Central memory CD8-positive, alpha-beta T cell (primary cell): ENCODE data around the gene ALAS1.
A peak's percentile ranks its signal among the peaks of the same experiment; 100 is the strongest.

Experiments
- ATAC-seq: fragments of 150-1000 bp; cut with Tn5 transposase; replicated peaks from 2 replicates; pipeline ENCODE4 v1.10.0; 2022; ENCODE audit warnings: mild to moderate bottlenecking, moderate FRiP score, moderate number of reproducible peaks; ENCODE audit not compliant: poor library complexity, severe bottlenecking; ENCODE audit errors: extremely low read depth
- DNase-seq, 2 donors: peaks; one replicate each; pipeline ENCODE4 v3.0.0; 2021; ENCODE audit warnings: low spot score in 2 of 2
- H3K27ac Mint-ChIP-seq: one replicate; pipeline ENCODE4 v1.8.0; 2022; ENCODE audit warnings: low read depth, mild to moderate bottlenecking, moderate library complexity, mixed read lengths
- H3K27me3 Mint-ChIP-seq: one replicate; pipeline ENCODE4 v1.8.0; 2022; ENCODE audit warnings: mixed read lengths
- H3K36me3 Mint-ChIP-seq: one replicate; pipeline ENCODE4 v1.8.0; 2022; ENCODE audit warnings: mild to moderate bottlenecking, moderate library complexity, mixed read lengths; ENCODE audit not compliant: insufficient read depth
- H3K4me1 Mint-ChIP-seq: one replicate; pipeline ENCODE4 v1.8.0; 2022; ENCODE audit warnings: mixed read lengths
- H3K4me3 Mint-ChIP-seq: one replicate; pipeline ENCODE4 v1.8.0; 2022; ENCODE audit warnings: mild to moderate bottlenecking, moderate library complexity, mixed read lengths
- H3K9me3 Mint-ChIP-seq: one replicate; pipeline ENCODE4 v1.8.0; 2022; ENCODE audit warnings: mixed read lengths

Gene ALAS1

GRCh38 chr3:52210550-52211046 lies 12.6 kb downstream of the ALAS1 start:
- DNase-seq (no peak), ATAC-seq (no peak)
- Mint-ChIP-seq H3K27ac (no peak overlapping the region), H3K27me3 (no peaks in the 10 kb centered on the region), H3K36me3 (peaks cover 70% of the 10 kb centered on the region), H3K9me3 (no peaks in the 10 kb centered on the region), H3K4me3 (no peak overlapping the region), H3K4me1 (peaks cover 9% of the 10 kb centered on the region)

GRCh38 chr3:52211268-52211891 lies 13.4 kb downstream of the ALAS1 start:
- ATAC-seq (no peak), DNase-seq (no peak)
- H3K36me3 Mint-ChIP-seq: peaks cover 63% of the 10 kb centered on the region
- H3K4me1 Mint-ChIP-seq: peaks cover 11% of the 10 kb centered on the region
- H3K27me3 Mint-ChIP-seq: no peaks in the 10 kb centered on the region
- no peaks in the 10 kb centered on the region for H3K9me3 Mint-ChIP-seq
- no peak overlapping the region for H3K4me3 Mint-ChIP-seq
- no peak overlapping the region for H3K27ac Mint-ChIP-seq

DNA sequence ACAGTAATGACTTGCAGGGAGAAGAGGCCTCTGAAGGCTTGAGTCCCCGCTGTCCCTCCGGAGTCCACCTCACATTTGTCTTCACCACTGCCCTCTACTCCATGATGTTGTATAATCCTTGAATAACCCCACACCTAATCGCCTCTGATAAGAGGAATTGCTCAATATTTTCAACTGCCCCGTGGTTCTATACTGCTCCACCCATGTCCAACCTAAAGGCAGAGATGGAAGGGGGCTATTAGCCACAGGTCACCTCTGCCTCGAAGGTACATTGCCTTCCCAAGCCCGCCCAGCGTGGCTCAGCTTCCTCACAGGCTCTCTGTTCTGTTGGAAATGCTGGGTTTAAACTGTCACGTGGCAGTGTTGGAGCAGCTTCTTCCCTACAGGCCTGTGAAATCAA lies 15.0 kb downstream of the ALAS1 start:
- no peaks in the 10 kb centered on the region for H3K9me3 Mint-ChIP-seq
- peaks cover 48% of the 10 kb centered on the region for H3K36me3 Mint-ChIP-seq
- H3K4me1 Mint-ChIP-seq: peaks cover 28% of the 10 kb centered on the region
- no peaks in the 10 kb centered on the region for H3K27me3 Mint-ChIP-seq
- no peak for ATAC-seq
- H3K4me3 Mint-ChIP-seq: no peak overlapping the region
- DNase-seq: no peak
- no peak overlapping the region for H3K27ac Mint-ChIP-seq

DNA sequence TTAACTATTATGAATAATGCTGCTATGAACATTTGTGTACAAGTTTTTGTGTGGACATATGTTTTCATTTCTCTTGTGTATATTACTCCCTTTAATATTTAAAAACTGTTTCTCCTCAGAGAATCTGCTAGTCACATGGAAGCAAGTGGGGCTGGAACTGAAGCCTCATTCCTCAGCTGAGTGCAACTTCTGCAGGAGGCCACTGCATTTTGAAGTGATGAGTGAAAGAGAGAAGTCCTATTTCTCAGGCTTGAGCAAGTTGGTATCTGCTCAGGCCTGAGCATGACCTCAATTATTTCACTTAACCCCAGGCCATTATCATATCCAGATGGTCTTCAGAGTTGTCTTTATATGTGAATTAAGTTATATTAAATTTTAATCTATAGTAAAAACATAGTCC lies 15.9 kb downstream of the ALAS1 start:
- no peak overlapping the region for H3K4me3 Mint-ChIP-seq
- peaks cover 40% of the 10 kb centered on the region for H3K36me3 Mint-ChIP-seq

DNA sequence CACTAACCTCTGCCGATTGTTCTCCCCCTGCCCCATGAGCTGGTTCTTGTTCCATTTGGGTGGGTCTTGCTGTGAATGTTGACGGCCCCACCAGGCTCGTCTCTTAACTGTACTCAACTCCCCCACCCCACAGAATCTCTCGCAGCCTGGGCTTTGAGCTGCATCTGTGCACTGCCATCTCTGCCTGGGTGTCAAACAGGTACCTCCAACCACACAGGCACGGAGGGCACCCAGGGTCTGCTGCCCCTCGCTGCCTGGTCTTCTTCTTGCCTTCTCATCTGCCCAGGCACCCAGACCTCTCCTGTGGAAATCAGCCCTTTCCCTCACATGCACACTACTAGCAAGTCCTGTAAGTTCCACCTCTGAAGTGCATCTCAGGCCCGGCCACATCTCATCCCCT lies 17.4 kb downstream of the ALAS1 start:
- H3K4me3 Mint-ChIP-seq: no peak overlapping the region
- no peaks in the 10 kb centered on the region for H3K9me3 Mint-ChIP-seq
- no peak for ATAC-seq
- peaks cover 30% of the 10 kb centered on the region for H3K36me3 Mint-ChIP-seq
- no peaks in the 10 kb centered on the region for H3K27me3 Mint-ChIP-seq
- H3K4me1 Mint-ChIP-seq: peaks cover 51% of the 10 kb centered on the region
- no peak for DNase-seq
- H3K27ac Mint-ChIP-seq: peak overlapping the region; percentile 74

More for the DNA sequence above, 15.9 kb downstream of the ALAS1 start:
- Mint-ChIP-seq H3K4me1 (peaks cover 36% of the 10 kb centered on the region), H3K9me3 (no peaks in the 10 kb centered on the region), H3K27me3 (no peaks in the 10 kb centered on the region), H3K27ac (no peak overlapping the region)
- DNase-seq (no peak), ATAC-seq (no peak)

- ATAC-seq: peak; percentile 52
- peak overlapping the region; percentile 79 for H3K27ac Mint-ChIP-seq
- H3K27me3 Mint-ChIP-seq: no peaks in the 10 kb centered on the region
- DNase-seq: no peak
- H3K4me1 Mint-ChIP-seq: peaks cover 60% of the 10 kb centered on the region
- peaks cover 25% of the 10 kb centered on the region for H3K36me3 Mint-ChIP-seq
- peak overlapping the region; percentile 66 for H3K4me3 Mint-ChIP-seq
- H3K9me3 Mint-ChIP-seq: no peaks in the 10 kb centered on the region
These were observed 18.8 kb downstream of the ALAS1 start for GRCh38 chr3:52216585-52217408.

DNA sequence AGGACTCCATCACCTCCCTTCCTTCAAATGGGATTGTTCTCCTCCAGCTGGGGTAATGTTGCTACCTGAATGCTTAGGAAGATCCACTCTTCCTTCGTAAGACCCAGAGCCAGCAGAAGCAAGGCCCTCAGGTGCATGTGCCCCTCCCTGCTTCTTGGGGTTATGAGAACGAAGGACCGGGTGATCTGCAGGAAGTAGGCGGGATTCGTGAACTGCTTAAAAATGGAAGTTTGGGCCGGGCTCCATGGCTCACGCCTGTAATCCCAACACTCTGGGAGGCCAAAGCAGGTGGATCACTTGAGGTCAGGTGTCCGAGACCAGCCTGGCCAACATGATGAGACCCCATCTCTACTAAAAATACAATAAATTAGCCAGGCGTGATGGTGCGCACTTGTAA lies 19.4 kb downstream of the ALAS1 start:
- peak overlapping the region; percentile 79 for H3K27ac Mint-ChIP-seq
- no peaks in the 10 kb centered on the region for H3K9me3 Mint-ChIP-seq
- peaks cover 24% of the 10 kb centered on the region for H3K36me3 Mint-ChIP-seq
- H3K4me3 Mint-ChIP-seq: peak overlapping the region; percentile 66
- DNase-seq (no peak), ATAC-seq (no peak)
- H3K4me1 Mint-ChIP-seq: peaks cover 66% of the 10 kb centered on the region
- H3K27me3 Mint-ChIP-seq: no peaks in the 10 kb centered on the region

- H3K27ac Mint-ChIP-seq: peak overlapping the region; percentile 79
- no peaks in the 10 kb centered on the region for H3K27me3 Mint-ChIP-seq
- H3K9me3 Mint-ChIP-seq: no peaks in the 10 kb centered on the region
- H3K4me1 Mint-ChIP-seq: peaks cover 67% of the 10 kb centered on the region
- no peak for DNase-seq
- H3K4me3 Mint-ChIP-seq: peak overlapping the region; percentile 66
- peaks cover 18% of the 10 kb centered on the region for H3K36me3 Mint-ChIP-seq
- ATAC-seq: no peak
These were observed 20.1 kb downstream of the ALAS1 start for GRCh38 chr3:52218026-52218425.

DNA sequence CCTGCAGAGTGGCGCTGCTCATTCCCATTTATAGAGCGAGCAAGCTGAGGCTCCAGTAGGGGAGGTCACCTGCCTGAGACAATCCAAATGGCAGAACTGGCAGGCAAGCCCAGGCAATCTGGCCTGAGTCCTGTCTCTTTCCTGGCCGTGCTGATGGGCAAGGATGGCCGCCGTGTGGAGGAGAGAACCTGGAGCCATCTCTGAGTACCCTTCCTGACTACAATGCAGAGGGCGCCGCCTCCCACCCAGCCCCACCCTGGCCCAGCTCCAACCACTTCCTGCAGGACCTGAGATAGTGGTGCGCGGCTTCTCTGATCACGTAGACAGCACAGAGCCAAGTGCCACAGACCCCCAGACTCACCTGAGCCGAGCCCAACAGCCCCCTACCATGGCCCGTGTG lies 20.5 kb downstream of the ALAS1 start:
- peak; percentile 43 for ATAC-seq

GRCh38 chr3:52218937-52219650 lies 21.1 kb downstream of the ALAS1 start:
- no peaks in the 10 kb centered on the region for H3K9me3 Mint-ChIP-seq
- no peak for ATAC-seq
- H3K4me3 Mint-ChIP-seq: peak overlapping the region; percentile 66
- H3K36me3 Mint-ChIP-seq: peaks cover 12% of the 10 kb centered on the region
- peaks cover 76% of the 10 kb centered on the region for H3K4me1 Mint-ChIP-seq
- peak overlapping the region; percentile 79 for H3K27ac Mint-ChIP-seq
- DNase-seq: no peak
- H3K27me3 Mint-ChIP-seq: no peaks in the 10 kb centered on the region

More for the DNA sequence above, 20.5 kb downstream of the ALAS1 start:
- Mint-ChIP-seq H3K9me3 (no peaks in the 10 kb centered on the region), H3K36me3 (peaks cover 17% of the 10 kb centered on the region), H3K27ac (peak overlapping the region; percentile 79), H3K27me3 (no peaks in the 10 kb centered on the region), H3K4me3 (peak overlapping the region; percentile 66), H3K4me1 (peaks cover 71% of the 10 kb centered on the region)
- no peak for DNase-seq

DNA sequence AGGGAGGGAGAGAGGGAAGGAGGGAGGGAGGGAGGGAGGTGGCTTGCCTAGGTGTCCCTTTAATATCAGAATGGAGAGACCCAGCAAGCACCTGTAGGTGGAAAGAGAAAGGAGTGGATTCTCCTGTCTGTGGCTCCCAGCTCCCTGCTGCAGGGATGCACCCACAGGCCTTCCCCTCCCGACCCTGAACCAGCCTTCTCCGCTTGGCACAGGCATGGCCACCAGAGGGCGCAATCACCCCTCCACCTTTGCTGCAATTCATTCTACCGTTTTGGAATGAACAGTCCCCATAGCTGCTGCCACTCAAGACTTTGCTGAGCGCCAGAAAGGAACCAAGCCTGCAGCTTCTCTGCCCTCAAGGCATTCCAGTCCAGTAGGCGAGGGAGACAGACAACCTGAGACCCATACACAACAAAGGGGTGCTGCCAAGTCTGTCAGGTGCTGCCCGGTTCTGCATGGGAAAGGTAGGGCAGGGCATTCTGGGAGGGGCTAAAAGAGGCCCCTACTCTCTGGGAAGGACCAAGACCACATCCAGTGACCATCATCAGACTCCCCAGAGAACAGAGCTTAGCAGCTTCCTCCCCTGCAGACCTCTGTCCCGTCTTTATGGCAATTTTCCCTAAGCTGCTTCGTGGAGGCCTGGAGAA lies 22.5 kb downstream of the ALAS1 start:
- Mint-ChIP-seq H3K4me3 (no peak overlapping the region), H3K9me3 (no peaks in the 10 kb centered on the region), H3K27me3 (no peaks in the 10 kb centered on the region), H3K4me1 (peaks cover 69% of the 10 kb centered on the region), H3K36me3 (peaks cover 6% of the 10 kb centered on the region), H3K27ac (peak overlapping the region; percentile 83)
- DNase-seq (peak; percentile 80 to 90), ATAC-seq (peak; percentile 60)

- Mint-ChIP-seq H3K36me3 (peaks cover 7% of the 10 kb centered on the region), H3K4me1 (peaks cover 73% of the 10 kb centered on the region), H3K27me3 (no peaks in the 10 kb centered on the region), H3K27ac (no peak overlapping the region), H3K9me3 (no peaks in the 10 kb centered on the region), H3K4me3 (no peak overlapping the region)
- ATAC-seq (no peak), DNase-seq (no peak)
These were observed 23.2 kb downstream of the ALAS1 start for GRCh38 chr3:52221141-52221562.
